Neuronal stem cell (in vitro differentiated cells): ENCODE results near the gene OCA2.

Experiments
- DNase-seq: peaks from one replicate; pipeline ENCODE4 v3.0.0-alpha.2; 2013; ENCODE audit warnings: low spot score
- H2AFZ ChIP-seq: one replicate; pipeline ENCODE4 v1.6.1; 2013; ENCODE audit warnings: mild to moderate bottlenecking, low read length, inconsistent platforms
- H2AK5ac ChIP-seq: 2 replicates; pipeline ENCODE4 v1.6.1; 2013; ENCODE audit warnings: low read depth, mild to moderate bottlenecking, inconsistent platforms, low read length, moderate library complexity, mixed read lengths
- H2BK120ac ChIP-seq: 2 replicates; pipeline ENCODE4 v1.6.1; 2013; ENCODE audit warnings: low read depth, mild to moderate bottlenecking, inconsistent platforms, low read length, moderate library complexity, mixed read lengths
- H2BK12ac ChIP-seq: one replicate; pipeline ENCODE4 v1.6.1; 2013; ENCODE audit warnings: low read length, inconsistent platforms
- H2BK15ac ChIP-seq: 2 replicates; pipeline ENCODE4 v1.6.1; 2013; ENCODE audit warnings: mild to moderate bottlenecking, low read length, inconsistent platforms, mixed read lengths
- H2BK5ac ChIP-seq: one replicate; pipeline ENCODE4 v1.6.1; 2013; ENCODE audit warnings: inconsistent platforms, mild to moderate bottlenecking, low read length, moderate library complexity
- H3K14ac ChIP-seq: one replicate; pipeline ENCODE4 v1.6.1; 2013; ENCODE audit warnings: low read length, inconsistent platforms
- H3K18ac ChIP-seq: 2 replicates; pipeline ENCODE4 v1.6.1; 2013; ENCODE audit warnings: low read length, inconsistent platforms
- H3K23ac ChIP-seq: 2 replicates; pipeline ENCODE4 v1.6.1; 2013; ENCODE audit warnings: low read depth, mild to moderate bottlenecking, mixed read lengths, low read length, inconsistent platforms; ENCODE audit not compliant: poor library complexity
- H3K27ac ChIP-seq: replicated peaks from 3 replicates; pipeline ENCODE4 v1.5.1; 2013; ENCODE audit warnings: low read length, inconsistent platforms
- H3K27me3 ChIP-seq, 3 experiments: 2 replicates each; pipeline ENCODE4 v1.6.1; 2013; ENCODE audit warnings: low read length in 3 of 3, mild to moderate bottlenecking in 2 of 3, inconsistent platforms in 1 of 3, low read depth in 1 of 3, mixed read lengths in 1 of 3, moderate library complexity in 1 of 3; ENCODE audit not compliant: control insufficient read depth in 3 of 3, insufficient read depth in 3 of 3
- H3K36me3 ChIP-seq, 2 donors: replicated peaks in 1 of 2; 2 replicates each; pipeline ENCODE4 v1.6.1; 2013; ENCODE audit warnings: low read length in 2 of 2; ENCODE audit not compliant: control insufficient read depth in 2 of 2, insufficient read depth in 2 of 2
- H3K4ac ChIP-seq: 2 replicates; pipeline ENCODE4 v1.6.1; 2013; ENCODE audit warnings: inconsistent platforms, mild to moderate bottlenecking, low read length, moderate library complexity
- H3K4me1 ChIP-seq, 2 donors: 1 replicate in 1 of 2; 2 replicates in 1 of 2; pipeline ENCODE4 v1.6.1; 2013; ENCODE audit warnings: low read length in 2 of 2, low read depth in 1 of 2; ENCODE audit not compliant: control insufficient read depth in 2 of 2, insufficient read depth in 1 of 2
- H3K4me2 ChIP-seq: one replicate; pipeline ENCODE4 v1.6.1; 2013; ENCODE audit warnings: mild to moderate bottlenecking, low read length, inconsistent platforms; ENCODE audit not compliant: insufficient read depth, poor library complexity, severe bottlenecking
- H3K4me3 ChIP-seq, 2 donors: 2 replicates each; pipeline ENCODE4 v1.5.1; 2013; ENCODE audit warnings: low read length in 2 of 2, mild to moderate bottlenecking in 2 of 2, inconsistent platforms in 1 of 2, moderate library complexity in 1 of 2
- H3K79me1 ChIP-seq: one replicate; pipeline ENCODE4 v1.6.1; 2013; ENCODE audit warnings: low read depth, mild to moderate bottlenecking, inconsistent platforms, low read length, moderate library complexity
- H3K9ac ChIP-seq: one replicate; pipeline ENCODE4 v1.6.1; 2013; ENCODE audit warnings: mild to moderate bottlenecking, low read depth, low read length, inconsistent platforms; ENCODE audit not compliant: poor library complexity
- H3K9me3 ChIP-seq, 2 donors: replicated peaks in 1 of 2; 2 replicates each; pipeline versions ENCODE3 to v1.6.1; 2013; ENCODE audit warnings: low read length in 2 of 2, mild to moderate bottlenecking in 2 of 2, inconsistent platforms in 1 of 2, low read depth in 1 of 2, mixed read lengths in 1 of 2, moderate library complexity in 1 of 2; ENCODE audit not compliant: control insufficient read depth in 2 of 2, insufficient read depth in 1 of 2
- H4K8ac ChIP-seq: one replicate; pipeline ENCODE4 v1.6.1; 2013; ENCODE audit warnings: low read depth, mild to moderate bottlenecking, inconsistent platforms, low read length, moderate library complexity
- H4K91ac ChIP-seq: one replicate; pipeline ENCODE4 v1.6.1; 2013; ENCODE audit warnings: low read length, low read depth, mild to moderate bottlenecking, inconsistent platforms; ENCODE audit not compliant: poor library complexity
- WGBS, 2 donors: extraction: QIAGEN DNeasy Blood & Tissue Kit; methylation state at CpG; one replicate each; pipeline ENCODE4 v1.1.7; 2013; ENCODE audit warnings: missing lambda C conversion rate in 2 of 2, mixed read lengths in 1 of 2; ENCODE audit not compliant: insufficient read length in 2 of 2, insufficient replicate concordance in 1 of 2; ENCODE audit errors: extremely low coverage in 2 of 2; 5-methylcytosine and 5-hydroxymethylcytosine counted together

OCA2 gene

DNA sequence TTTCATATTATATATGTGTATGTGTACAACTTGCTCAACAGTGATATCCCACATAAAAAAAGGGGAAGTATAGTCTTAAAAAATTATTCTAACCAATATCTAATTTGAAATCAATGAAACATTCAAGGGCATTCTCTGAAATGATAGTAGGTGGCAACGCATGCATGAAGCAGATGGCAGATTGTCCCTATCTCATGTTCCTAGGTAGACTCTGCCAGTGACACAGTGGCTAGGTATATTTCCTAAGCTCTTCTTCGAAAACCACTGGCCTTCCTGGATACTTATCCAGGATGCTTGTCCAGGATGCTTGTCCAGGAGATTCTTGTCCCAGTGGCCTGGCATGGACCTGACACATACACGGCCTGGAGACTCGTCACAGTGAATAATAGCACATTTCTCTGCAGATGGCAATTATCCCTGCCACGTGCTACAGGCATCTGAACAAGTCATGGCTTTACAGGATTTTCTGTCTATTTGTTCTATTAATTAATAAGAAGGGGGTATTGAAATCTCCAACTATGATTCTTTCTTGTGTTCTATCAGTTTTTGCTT lies 54.9 kb downstream of the OCA2 start:
- Histone ChIP-seq H4K91ac (no peak overlapping the region), H3K9ac (no peak overlapping the region), H3K23ac (no peak overlapping the region), H3K14ac (no peak overlapping the region), H3K9me3 (peaks cover 0 to 1% of the 10 kb centered on the region in 2 donors), H3K4me3 (no peak overlapping the region), H3K4me1 (no peaks in the 10 kb centered on the region), H2AFZ (no peak overlapping the region), H3K27me3 (peaks cover 0 to 2% (median 0%) of the 10 kb centered on the region in 3 experiments), H3K79me1 (no peaks in the 10 kb centered on the region), H3K4ac (no peak overlapping the region), H2AK5ac (no peak overlapping the region), H3K36me3 (no peaks in the 10 kb centered on the region), H2BK12ac (no peak overlapping the region), H2BK15ac (no peak overlapping the region), H2BK120ac (no peak overlapping the region), H3K18ac (no peak overlapping the region), H3K4me2 (no peak overlapping the region), H4K8ac (no peak overlapping the region), H3K27ac (no peak overlapping the region), H2BK5ac (no peak overlapping the region)
- WGBS, 2 donors = no CpG with 5 or more reads among the region's 5 CpGs
- DNase-seq = no peak

DNA sequence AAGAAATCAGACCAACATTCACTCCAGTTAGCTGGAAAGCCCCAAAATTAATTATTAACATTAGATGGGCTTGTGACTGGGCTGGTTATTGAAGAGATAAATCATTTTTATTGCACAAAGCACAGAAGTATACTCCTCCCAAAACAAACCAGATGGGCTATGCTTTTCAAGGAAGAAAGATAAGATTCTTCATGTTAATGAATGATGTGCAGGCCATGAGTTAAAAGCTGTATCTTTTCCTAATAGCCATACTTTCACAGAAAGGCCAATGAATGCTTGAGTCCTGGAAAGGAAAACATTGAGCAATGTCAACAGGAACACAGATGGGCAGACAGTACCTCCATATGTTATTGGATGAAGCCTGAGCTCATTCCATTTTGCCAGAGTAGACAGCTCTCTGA lies 55.4 kb downstream of the OCA2 start:
- Histone ChIP-seq H2BK5ac (no peak overlapping the region), H2AK5ac (no peak overlapping the region), H3K9ac (no peak overlapping the region), H4K8ac (no peak overlapping the region), H3K79me1 (no peaks in the 10 kb centered on the region), H3K23ac (no peak overlapping the region), H3K36me3 (no peaks in the 10 kb centered on the region), H3K4ac (no peak overlapping the region), H2AFZ (no peak overlapping the region), H2BK12ac (no peak overlapping the region), H3K27me3 (peaks cover 0 to 2% (median 0%) of the 10 kb centered on the region in 3 experiments), H3K18ac (no peak overlapping the region), H3K27ac (no peak overlapping the region), H3K4me1 (no peaks in the 10 kb centered on the region), H3K4me2 (no peak overlapping the region), H2BK15ac (no peak overlapping the region), H3K9me3 (peaks cover 0 to under 1% of the 10 kb centered on the region in 2 donors), H4K91ac (no peak overlapping the region), H2BK120ac (no peak overlapping the region), H3K14ac (no peak overlapping the region), H3K4me3 (no peak overlapping the region)
- DNase-seq = no peak

DNA sequence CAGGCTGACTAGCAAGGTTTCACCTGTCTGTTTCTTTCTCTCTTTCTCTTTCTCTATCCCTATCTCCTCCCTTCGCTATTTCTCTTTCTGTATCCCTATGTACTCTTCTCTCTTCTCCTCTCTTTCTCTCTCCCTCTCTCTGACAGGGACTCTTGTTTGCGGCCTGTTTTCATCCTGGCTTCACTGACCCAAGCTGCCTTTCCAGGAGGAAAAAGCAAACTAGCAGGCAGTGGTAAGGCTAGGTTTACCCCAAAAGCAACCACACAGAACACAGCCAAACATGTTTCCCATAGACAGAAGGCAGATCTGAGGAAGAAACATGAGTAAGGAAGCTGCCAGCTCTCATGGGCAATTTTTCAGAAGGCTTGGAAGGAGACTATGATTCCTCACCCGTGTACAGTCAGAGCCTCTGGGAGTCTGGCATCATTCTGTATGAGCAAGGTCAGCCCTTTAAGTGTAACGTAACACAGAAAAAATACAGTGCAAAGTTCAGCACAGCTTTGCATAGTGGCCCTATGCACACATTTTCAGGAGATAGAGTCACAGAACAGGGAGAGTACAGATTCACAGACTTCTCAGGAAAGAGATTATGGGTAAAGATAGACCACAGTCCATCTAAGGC lies 61.0 kb downstream of the OCA2 start:
- Histone ChIP-seq H2BK5ac (no peak overlapping the region), H2BK15ac (no peak overlapping the region), H4K8ac (no peak overlapping the region), H2BK120ac (no peak overlapping the region), H2AK5ac (no peak overlapping the region), H3K27me3 (no peaks in the 10 kb centered on the region), H3K9ac (no peak overlapping the region), H3K4me1 (no peaks in the 10 kb centered on the region), H3K79me1 (no peaks in the 10 kb centered on the region), H3K4ac (no peak overlapping the region), H3K14ac (no peak overlapping the region), H3K18ac (no peak overlapping the region), H3K9me3 (no peaks in the 10 kb centered on the region), H3K23ac (no peak overlapping the region), H3K27ac (no peak overlapping the region), H3K4me2 (no peak overlapping the region), H3K4me3 (no peak overlapping the region), H4K91ac (no peak overlapping the region), H2BK12ac (no peak overlapping the region), H2AFZ (no peak overlapping the region), H3K36me3 (no peaks in the 10 kb centered on the region)
- WGBS, 2 donors = 100% methylated on average over 1 of the region's 4 CpGs
- DNase-seq = no peak

DNA sequence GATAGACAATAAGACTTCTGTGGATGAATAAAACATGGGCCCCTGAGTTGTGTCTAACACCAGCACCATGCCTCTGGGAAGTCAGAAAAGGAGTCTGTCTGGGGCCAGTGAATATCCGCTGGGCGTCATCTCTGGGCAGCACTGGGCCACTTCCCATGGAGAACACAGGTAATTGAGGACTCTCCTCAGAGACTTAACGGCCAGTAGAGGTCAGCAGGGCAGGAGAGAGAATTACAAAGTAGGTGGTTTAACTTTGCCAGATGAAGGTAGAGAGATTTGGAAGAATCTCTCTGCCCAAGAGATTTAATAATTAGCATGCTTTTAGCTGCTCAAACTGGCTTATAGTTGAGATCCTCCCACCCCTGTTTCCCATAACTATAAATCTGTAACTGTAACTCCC lies 65.7 kb downstream of the OCA2 start:
- H3K4me1 ChIP-seq = peaks cover 0 to 2% of the 10 kb centered on the region in 2 donors
- H2BK15ac ChIP-seq = no peak overlapping the region
- no peak overlapping the region for H3K4me3 ChIP-seq
- H2BK12ac ChIP-seq = no peak overlapping the region
- H3K36me3 ChIP-seq = no peaks in the 10 kb centered on the region
- no peak overlapping the region for H3K4ac ChIP-seq
- no peak overlapping the region for H3K14ac ChIP-seq
- no peak overlapping the region for H2BK5ac ChIP-seq
- H4K8ac ChIP-seq = no peak overlapping the region
- WGBS, 2 donors = no CpG with 5 or more reads among the region's 3 CpGs
- H3K27ac ChIP-seq = no peak overlapping the region
- no peak overlapping the region for H2AK5ac ChIP-seq
- no peak overlapping the region for H3K9ac ChIP-seq
- H3K4me2 ChIP-seq = no peak overlapping the region
- no peak overlapping the region for H3K23ac ChIP-seq
- H3K9me3 ChIP-seq = no peaks in the 10 kb centered on the region
- no peak for DNase-seq
- no peak overlapping the region for H3K18ac ChIP-seq
- no peaks in the 10 kb centered on the region for H3K27me3 ChIP-seq
- no peak overlapping the region for H2AFZ ChIP-seq
- H3K79me1 ChIP-seq = no peaks in the 10 kb centered on the region
- H4K91ac ChIP-seq = no peak overlapping the region
- no peak overlapping the region for H2BK120ac ChIP-seq
